ENCODE measurements around the gene CDCP1.

- TF ChIP-seq CTCF (IDR thresholded peaks at IDR 0.05) = no peak
- TF ChIP-seq POLR2A (IDR thresholded peaks at IDR 0.05) = no peak
Observed at GRCh38 chr3:45081506-45082141, 64.6 kb downstream of the CDCP1 start.

All from transverse colon (tissue), 3 donors.